Pancreas (tissue), 10 donors: Measurements from ENCODE around the gene CERKL. TPM values are rescaled to one million over a fixed set of nuclear protein-coding genes. Genes with fewer than 3 reads are reported as not detected.

ENCODE experiments used
- ATAC-seq, 4 donors: fragments of 200-7000 bp; cut with Tn5 transposase; one replicate each; pipeline versions ENCODE4 v1.8.0 to v1.9.1; 2020; ENCODE audit warnings: mild to moderate bottlenecking in 4 of 4, moderate library complexity in 4 of 4
- DNase-seq, 6 donors: peaks; one replicate each; pipeline ENCODE4 v3.0.0-alpha.2; 2020
- FAIRE-seq: peaks from 2 replicates; lab custom pipeline; 2012; peaks lifted over from hg19 to GRCh38; lab: Jason Lieb, UNC
- H3K27ac ChIP-seq, 4 donors: fragments of 200-600 bp; sonication (generic); 1 replicate in 3 of 4; 2 replicates in 1 of 4; pipeline versions ENCODE4 v1.5.0 to v1.8.0; 2020
- H3K27me3 ChIP-seq, 4 donors: fragments of 200-600 bp; one replicate each; pipeline ENCODE4 v1.8.0; 2021
- H3K36me3 ChIP-seq, 3 donors: fragments of 200-600 bp; sonication (generic) in 1 of 3; one replicate each; pipeline versions ENCODE4 v1.5.0 to v1.8.0; 2020 to 2021
- H3K4me1 ChIP-seq, 3 donors: fragments of 200-600 bp; one replicate each; pipeline ENCODE4 v1.8.0; 2021
- H3K4me3 ChIP-seq, 4 donors: fragments of 200-600 bp; sonication (generic) in 2 of 4; one replicate each; pipeline versions ENCODE4 v1.5.0 to v1.8.0; 2020 to 2021
- H3K9me3 ChIP-seq, 4 donors: fragments of 200-600 bp; one replicate each; pipeline ENCODE4 v1.8.0; 2021
- CTCF ChIP-seq, 4 donors: fragments of 200-600 bp; sonication (generic) in 3 of 4; IDR thresholded peaks; one replicate each; pipeline versions ENCODE4 v1.5.0 to v1.8.0; 2021; ENCODE audit warnings: antibody characterized with exemption in 4 of 4
- WGBS, 2 donors: extraction: QIAGEN DNeasy Blood & Tissue Kit; methylation state at CpG; one replicate each; pipeline ENCODE4 v1.1.7; 2013; 5-methylcytosine and 5-hydroxymethylcytosine counted together
- intact Hi-C, 3 donors: fragments of 100-400 bp; cut with DNase I; formaldehyde crosslinking; loops; one replicate each; pipeline versions ENCODE4 v1.11.1 to v1.14.2; 2022
- polyA plus RNA-seq, 2 donors: library from polyadenylated mRNA; stranded (reverse); fragments of 200-250 nt; gene quantifications; one replicate each; pipeline ENCODE4 v1.2.3, GENCODE V29; 2013
- total RNA-seq, 6 donors: library from RNA; stranded (reverse); fragmentation: NEBNext Ultra II Directional in 4 of 6; extraction: Animal tissue kit (Norgen Biotek cat#: 25700) in 4 of 6; gene quantifications; one replicate each; pipeline versions ENCODE4 v1.2.1 to v1.2.4, GENCODE V29; 2021 to 2023
- donor health status: healthy with polysubstance abuse.
- donor health status: DM: no; HTN: no; CAD: no; lungs with moderate emphysema.
- donor health status: DM: no; HTN: no; CAD: no.
- donor health status: control.
- donor health status: control.
- donor health status: Bipolar disorder and iron deficiency.
- donor health status: DM: yes; HTN: yes; CAD: no.
- donor health status: DM: no; HTN: no; CAD: no.
- donor health status: DM: no; HTN: no; CAD: no.
- donor health status: DM: yes; HTN: yes; CAD: no.

CERKL gene
- total and polyA plus RNA-seq, 8 donors = 0.16 to 4.6 (median 0.56) TPM

DNA sequence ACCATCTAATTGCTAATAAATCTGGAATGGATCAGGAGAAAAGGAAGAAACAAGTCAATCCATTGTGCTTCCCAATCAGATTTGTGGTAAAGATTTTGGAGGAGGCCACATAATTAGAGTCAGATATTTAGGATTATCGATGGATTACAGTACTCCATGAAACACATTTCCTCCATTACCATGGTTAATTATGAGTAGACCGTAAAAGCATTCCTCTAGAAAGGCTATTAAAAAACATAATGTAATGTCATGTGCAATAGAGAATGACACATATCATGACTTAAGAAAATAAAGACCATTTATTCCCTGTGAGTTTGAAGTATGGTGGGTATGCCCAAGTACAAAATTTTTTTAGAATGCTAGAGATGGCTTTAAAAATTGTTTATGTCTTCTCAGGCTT lies 103.7 kb downstream of the CERKL start:
- Histone ChIP-seq H3K9me3 (no peaks in the 10 kb centered on the region), H3K27ac (no peak overlapping the region), H3K27me3 (no peaks in the 10 kb centered on the region), H3K36me3 (no peaks in the 10 kb centered on the region), H3K4me1 (no peaks in the 10 kb centered on the region), H3K4me3 (no peak overlapping the region)
- DNase-seq (no peak), FAIRE-seq (no peak), ATAC-seq (no peak)
- no peak for TF ChIP-seq CTCF (IDR thresholded peaks at IDR 0.05)
- intact Hi-C loops = no loop called here
- WGBS, 2 donors = 84 to 91% methylated on average over 2 of the region's 2 CpGs

DNA sequence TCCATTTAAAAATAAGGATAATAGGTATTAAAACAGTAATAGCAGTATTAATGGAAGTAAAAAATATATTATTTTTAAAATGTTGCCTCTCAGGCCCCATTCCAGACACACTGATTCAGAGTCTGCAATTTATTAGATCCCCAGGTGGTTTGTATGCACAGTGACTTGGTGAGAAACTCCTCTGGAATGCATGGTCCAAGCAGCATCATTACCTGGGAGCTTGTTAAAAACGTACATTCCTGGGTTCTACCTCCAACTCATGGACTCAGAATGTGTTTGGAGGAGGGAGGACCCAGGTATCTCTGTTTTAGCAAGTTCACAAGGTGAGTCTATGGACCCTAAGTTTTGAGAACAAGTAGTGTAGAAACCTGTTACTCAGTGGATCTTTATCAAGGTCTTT lies 104.1 kb downstream of the CERKL start:
- H3K4me3 ChIP-seq = no peak overlapping the region
- no peak overlapping the region for H3K27ac ChIP-seq
- FAIRE-seq (no peak), ATAC-seq (no peak), DNase-seq (no peak)
- no peak for TF ChIP-seq CTCF (IDR thresholded peaks at IDR 0.05)
- H3K36me3 ChIP-seq = no peaks in the 10 kb centered on the region
- no peaks in the 10 kb centered on the region for H3K27me3 ChIP-seq
- H3K9me3 ChIP-seq = no peaks in the 10 kb centered on the region
- WGBS, 2 donors = 26 to 30% methylated on average over 1 of the region's 1 CpG
- intact Hi-C loops = no loop called here
- H3K4me1 ChIP-seq = no peaks in the 10 kb centered on the region

GRCh38 chr2:181546086-181546485 lies 110.8 kb downstream of the CERKL start:
- ATAC-seq (no peak), FAIRE-seq (no peak)
- H3K27ac ChIP-seq = no peak overlapping the region

GRCh38 chr2:181542170-181542569 lies 114.7 kb downstream of the CERKL start:
- no peak for ATAC-seq
- Histone ChIP-seq H3K4me1 (no peaks in the 10 kb centered on the region), H3K36me3 (no peaks in the 10 kb centered on the region), H3K27ac (no peak overlapping the region), H3K4me3 (no peak overlapping the region), H3K27me3 (no peaks in the 10 kb centered on the region), H3K9me3 (no peaks in the 10 kb centered on the region)
- no peak for FAIRE-seq
- intact Hi-C loops = no loop called here
- WGBS, 2 donors = 81 to 91% methylated on average over 2 of the region's 2 CpGs
- TF ChIP-seq CTCF (IDR thresholded peaks at IDR 0.05) = no peak
- no peak for DNase-seq

More at GRCh38 chr2:181546086-181546485, 110.8 kb downstream of the CERKL start:
- Histone ChIP-seq H3K4me1 (no peaks in the 10 kb centered on the region), H3K27me3 (no peaks in the 10 kb centered on the region), H3K9me3 (no peaks in the 10 kb centered on the region), H3K4me3 (no peak overlapping the region), H3K36me3 (no peaks in the 10 kb centered on the region)
- no peak for DNase-seq
- no peak for TF ChIP-seq CTCF (IDR thresholded peaks at IDR 0.05)
- intact Hi-C loops = no loop called here
- WGBS, 2 donors = 40 to 43% methylated on average over 3 of the region's 3 CpGs

DNA sequence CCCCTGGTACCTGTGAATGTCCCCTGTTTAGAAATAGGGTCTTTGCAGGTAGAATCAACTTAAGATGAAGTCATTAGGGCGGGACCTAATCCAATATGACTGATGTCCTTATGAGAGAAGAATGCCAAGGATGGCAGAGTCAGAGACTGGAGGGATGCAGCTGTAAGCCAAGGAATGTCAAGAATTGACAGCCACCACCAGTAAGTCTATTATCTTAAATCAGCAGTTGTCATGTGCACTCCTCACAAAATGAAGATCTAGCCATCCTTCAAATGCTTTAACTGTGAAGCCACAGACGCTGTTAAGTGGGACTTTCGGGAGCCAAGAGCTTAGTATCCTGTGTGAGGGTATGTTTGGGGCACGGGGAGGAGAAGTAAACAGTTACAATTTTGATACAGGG lies 116.5 kb downstream of the CERKL start:
- TF ChIP-seq CTCF (IDR thresholded peaks at IDR 0.05) = no peak

More for the DNA sequence above, 116.5 kb downstream of the CERKL start:
- no peaks in the 10 kb centered on the region for H3K36me3 ChIP-seq
- 66 to 83% methylated on average over 4 of the region's 4 CpGs for WGBS, 2 donors
- ATAC-seq (no peak), DNase-seq (no peak), FAIRE-seq (no peak)
- H3K9me3 ChIP-seq = no peaks in the 10 kb centered on the region
- H3K27ac ChIP-seq = no peak overlapping the region
- H3K4me3 ChIP-seq = no peak overlapping the region
- H3K4me1 ChIP-seq = no peaks in the 10 kb centered on the region
- intact Hi-C loops = no loop called here
- no peaks in the 10 kb centered on the region for H3K27me3 ChIP-seq
